ENCODE data around the gene SYT7.

DNA sequence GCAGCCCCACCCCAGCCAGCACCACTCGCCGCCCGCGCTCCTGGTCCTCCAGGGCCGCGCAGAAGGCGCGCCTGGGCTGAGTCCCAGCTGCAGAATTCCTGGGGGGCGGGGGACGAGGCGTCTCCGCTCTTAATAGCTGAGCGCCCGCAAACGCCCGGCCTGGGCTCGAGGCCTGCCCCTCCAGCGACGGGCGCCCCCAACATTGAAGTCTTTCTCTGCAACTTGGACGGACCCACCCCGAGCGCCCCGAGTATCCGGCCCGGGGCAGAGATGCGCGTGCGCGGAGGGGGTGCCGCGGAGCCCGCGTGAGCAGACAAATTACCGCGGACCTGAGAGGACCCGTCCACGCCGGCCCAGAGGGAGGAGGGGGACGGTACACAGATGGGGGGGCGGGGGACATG is 6.7 kb upstream of the SYT7 start:
- TF ChIP-seq, protein P1, sequence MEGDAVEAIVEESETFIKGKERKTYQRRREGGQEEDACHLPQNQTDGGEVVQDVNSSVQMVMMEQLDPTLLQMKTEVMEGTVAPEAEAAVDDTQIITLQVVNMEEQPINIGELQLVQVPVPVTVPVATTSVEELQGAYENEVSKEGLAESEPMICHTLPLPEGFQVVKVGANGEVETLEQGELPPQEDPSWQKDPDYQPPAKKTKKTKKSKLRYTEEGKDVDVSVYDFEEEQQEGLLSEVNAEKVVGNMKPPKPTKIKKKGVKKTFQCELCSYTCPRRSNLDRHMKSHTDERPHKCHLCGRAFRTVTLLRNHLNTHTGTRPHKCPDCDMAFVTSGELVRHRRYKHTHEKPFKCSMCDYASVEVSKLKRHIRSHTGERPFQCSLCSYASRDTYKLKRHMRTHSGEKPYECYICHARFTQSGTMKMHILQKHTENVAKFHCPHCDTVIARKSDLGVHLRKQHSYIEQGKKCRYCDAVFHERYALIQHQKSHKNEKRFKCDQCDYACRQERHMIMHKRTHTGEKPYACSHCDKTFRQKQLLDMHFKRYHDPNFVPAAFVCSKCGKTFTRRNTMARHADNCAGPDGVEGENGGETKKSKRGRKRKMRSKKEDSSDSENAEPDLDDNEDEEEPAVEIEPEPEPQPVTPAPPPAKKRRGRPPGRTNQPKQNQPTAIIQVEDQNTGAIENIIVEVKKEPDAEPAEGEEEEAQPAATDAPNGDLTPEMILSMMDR (IDR thresholded peaks at IDR 0.05 in 2 of 3, conservative IDR thresholded peaks at IDR 0.05 in 1 of 3; ENCODE audit: control insufficient read depth in 2 of 3, extremely low read depth in 1 of 3, insufficient read depth in 1 of 3, low read depth in 3 of 3, low read length in 3 of 3), result no peak
- TF ChIP-seq EZH2 (IDR thresholded peaks at IDR 0.05; ENCODE audit: borderline replicate concordance, control insufficient read depth, low read depth, low read length), result no peak
- no peak for TF ChIP-seq NFYA (IDR thresholded peaks at IDR 0.05; ENCODE audit: borderline replicate concordance, low read depth, low read length)
- no peak for TF ChIP-seq NFYB (IDR thresholded peaks at IDR 0.05; ENCODE audit: insufficient read depth, low read depth, low read length)
- no peak for TF ChIP-seq RBBP5 (conservative IDR thresholded peaks at IDR 0.05)
- TF ChIP-seq POLR2A (IDR thresholded peaks at IDR 0.05; ENCODE audit: low read depth, low read length), result no peak

Measured in GM12878 (cell line).